ENCODE measurements around the gene MAP2K2. TPM values are rescaled to one million over a fixed set of nuclear protein-coding genes. Genes with fewer than 3 reads are reported as not detected.

Gene MAP2K2
- total RNA-seq, 1 experiment from 2014 or later: 84.3 TPM

GRCh38 chr19:4099041-4099764 is 24.7 kb downstream of the MAP2K2 start:
- DNase-seq (ENCODE audit: low spot score): no peak

- no peak for DNase-seq (ENCODE audit: low spot score)
These were observed 25.4 kb downstream of the MAP2K2 start for GRCh38 chr19:4098493-4098892.

DNA sequence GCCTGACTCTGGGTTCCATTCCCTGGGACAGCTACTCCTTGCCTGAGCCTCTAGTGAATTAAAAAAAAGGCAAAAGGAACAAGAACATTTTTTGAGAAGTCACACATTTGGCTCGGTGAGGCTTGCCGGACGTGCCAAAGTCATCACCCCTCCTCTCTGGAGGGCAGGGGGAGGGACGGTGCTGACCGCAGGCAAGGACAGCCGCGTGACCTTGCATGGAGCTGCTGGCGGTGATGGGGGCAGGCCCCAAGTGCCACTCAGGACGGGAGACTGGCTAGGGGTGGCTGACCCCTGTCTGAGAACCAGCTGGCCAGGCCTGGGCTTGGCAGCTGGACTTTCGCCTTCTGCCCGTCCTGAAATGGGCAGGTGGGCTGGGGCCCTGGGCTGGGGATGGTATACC is 26.4 kb downstream of the MAP2K2 start:
- DNase-seq (ENCODE audit: low spot score): no peak

- DNase-seq (ENCODE audit: low spot score): no peak
These were observed 27.7 kb downstream of the MAP2K2 start for GRCh38 chr19:4096049-4096892.

DNA sequence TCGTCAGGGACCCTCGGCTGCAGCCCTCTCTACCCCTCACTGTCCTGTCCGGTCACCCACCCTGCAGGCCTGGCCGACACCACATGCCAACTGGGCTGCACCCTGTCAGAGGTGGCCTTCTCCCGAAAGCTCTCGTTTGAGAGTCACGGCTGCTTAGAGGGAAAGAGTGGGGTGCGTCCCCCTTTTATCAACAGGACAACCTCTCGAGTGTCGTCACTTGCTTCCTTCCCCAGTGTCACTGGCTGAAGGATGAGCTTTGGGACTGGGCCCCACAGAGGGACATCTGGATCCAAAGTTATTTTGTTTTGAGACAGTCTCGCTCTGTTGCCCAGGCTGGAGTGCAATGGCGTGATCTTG is 28.5 kb downstream of the MAP2K2 start:
- no peak for DNase-seq (ENCODE audit: low spot score)

GRCh38 chr19:4094761-4095487 is 29.0 kb downstream of the MAP2K2 start:
- DNase-seq (ENCODE audit: low spot score): no peak

GRCh38 chr19:4094291-4094690 is 29.6 kb downstream of the MAP2K2 start:
- DNase-seq (ENCODE audit: low spot score): no peak

DNA sequence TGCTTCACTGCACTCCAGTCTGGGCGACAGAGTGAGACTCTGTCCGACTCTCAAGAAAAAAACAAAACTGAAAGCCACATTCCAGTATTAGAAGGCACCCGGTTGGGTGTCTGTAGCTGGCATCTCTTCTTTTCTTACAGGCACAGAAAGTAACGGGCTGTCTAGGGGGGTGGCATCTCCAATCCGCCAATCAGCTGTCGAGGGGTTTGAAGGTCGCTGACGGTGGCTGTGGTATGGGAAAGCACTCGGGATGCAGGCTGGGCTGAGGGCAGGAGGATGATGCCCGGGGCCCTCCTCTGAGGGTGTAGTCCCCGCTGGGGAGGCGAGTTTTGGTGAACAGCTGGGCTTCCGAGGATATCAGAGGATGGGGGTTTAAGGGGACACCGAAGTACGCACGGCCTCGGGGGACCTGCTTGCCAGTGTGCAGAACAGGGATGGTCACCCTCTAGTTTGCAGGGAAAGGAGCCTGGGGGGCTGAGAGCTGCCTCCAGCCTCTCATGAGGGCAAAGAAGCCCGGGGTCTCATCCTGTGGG is 30.2 kb downstream of the MAP2K2 start:
- no peak for DNase-seq (ENCODE audit: low spot score)

DNA sequence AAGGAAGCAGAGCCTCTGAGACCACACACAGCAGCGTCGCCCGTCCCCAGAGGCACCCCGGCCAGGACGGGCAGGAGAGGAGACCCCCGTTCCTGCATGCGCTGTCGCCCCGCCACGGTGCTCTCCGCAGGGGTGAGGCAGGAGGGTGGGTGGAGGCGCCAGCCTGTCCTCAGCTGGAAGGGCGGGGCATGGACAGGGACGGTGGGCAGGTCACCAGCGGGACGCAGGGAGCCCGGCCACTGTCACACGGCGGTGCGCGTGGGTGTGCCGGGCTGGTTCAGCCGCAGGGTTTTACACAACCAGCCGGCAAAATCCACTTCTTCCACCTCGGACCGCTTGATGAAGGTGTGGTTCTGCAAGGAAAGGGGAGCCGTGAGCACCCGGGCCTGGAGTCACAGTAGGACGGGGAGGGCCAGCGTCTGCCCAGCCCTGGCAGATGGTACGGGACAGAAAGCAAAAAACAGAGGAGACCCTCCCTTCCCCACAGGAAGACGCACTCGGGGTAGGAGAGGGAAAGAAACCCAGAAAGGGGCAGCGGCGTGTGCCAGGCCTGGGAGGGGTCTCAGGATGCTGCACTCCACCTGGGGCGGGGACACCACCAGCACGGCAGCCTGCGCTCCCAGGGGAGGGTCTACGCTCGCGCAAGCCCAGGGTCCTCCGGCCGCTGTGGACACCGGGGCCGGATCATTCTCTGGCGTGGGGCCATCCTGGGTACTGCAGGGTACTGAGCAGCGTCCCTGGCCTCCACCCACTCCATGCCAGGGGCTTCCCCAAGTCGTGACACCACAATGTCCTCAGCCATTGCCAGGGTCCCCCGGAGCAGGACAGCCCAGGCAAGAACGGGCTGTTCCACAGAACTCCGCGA is 33.3 kb downstream of the MAP2K2 start:
- no peak for DNase-seq (ENCODE audit: low spot score)

DNA sequence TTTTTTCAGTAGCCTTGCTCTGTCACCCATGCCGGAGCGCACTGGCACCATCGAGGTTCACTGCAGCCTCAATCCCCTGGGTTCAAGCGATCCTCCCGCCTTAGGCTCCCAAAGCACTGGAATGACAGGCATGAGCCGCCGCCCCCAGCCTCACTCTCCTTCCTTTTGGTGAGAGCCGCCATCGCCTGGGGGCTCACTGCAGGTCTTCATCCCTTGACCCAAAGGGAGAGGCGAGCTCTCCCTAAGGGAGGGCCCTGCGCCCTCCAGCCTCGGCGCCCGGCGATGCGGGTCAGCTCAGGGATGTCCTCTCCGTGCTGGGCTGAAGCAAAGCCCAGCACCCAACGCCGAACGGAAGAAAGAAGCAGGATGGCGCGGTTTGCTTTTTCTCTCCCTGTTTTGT is 34.0 kb downstream of the MAP2K2 start:
- no peak for DNase-seq (ENCODE audit: low spot score)

DNA sequence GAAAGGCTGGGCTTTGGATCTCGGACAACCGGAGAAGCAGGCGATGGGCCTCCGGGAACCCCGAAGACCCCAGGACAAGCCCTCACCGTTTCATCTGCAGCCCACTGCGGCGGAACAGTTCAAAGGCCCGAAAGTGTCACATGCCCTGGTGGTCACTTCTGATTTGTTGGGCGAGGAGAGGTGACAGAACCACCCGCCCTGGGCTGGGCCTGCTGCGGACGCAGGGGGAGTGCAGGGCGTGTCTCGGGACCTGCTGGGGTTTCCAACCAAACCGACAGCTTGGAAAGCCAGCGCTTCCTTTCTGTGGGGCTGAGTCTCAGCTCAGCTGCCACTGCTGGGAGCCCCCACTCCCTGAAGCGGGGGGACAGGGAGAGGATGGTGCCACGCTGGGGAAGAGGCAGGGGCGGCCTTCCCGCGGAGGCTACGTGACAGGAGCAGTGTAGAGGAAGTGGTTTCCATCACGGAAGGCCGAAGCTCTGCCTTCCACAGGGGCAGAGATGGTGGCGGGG is 34.5 kb downstream of the MAP2K2 start:
- no peak for DNase-seq (ENCODE audit: low spot score)

DNA sequence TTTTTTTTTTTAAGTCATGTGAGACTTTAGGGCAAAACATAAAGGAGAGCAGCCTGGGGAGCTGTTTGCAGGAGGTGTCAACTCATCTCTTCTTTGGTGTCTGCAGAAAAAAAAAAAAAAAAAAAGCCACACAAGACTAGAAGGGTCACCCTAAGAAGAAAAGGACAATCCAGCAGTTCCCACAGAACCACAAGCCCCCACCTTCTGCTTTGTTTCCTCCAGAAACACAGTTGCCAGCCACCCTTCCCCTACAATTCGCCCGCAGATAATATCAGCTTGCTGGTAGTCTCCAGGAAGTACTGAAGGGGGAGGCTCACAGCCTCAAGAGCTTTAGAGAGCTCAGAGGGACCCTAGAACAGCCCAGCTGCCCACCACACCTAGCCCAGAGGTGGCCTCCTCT is 34.9 kb downstream of the MAP2K2 start:
- DNase-seq (ENCODE audit: low spot score): no peak

DNA sequence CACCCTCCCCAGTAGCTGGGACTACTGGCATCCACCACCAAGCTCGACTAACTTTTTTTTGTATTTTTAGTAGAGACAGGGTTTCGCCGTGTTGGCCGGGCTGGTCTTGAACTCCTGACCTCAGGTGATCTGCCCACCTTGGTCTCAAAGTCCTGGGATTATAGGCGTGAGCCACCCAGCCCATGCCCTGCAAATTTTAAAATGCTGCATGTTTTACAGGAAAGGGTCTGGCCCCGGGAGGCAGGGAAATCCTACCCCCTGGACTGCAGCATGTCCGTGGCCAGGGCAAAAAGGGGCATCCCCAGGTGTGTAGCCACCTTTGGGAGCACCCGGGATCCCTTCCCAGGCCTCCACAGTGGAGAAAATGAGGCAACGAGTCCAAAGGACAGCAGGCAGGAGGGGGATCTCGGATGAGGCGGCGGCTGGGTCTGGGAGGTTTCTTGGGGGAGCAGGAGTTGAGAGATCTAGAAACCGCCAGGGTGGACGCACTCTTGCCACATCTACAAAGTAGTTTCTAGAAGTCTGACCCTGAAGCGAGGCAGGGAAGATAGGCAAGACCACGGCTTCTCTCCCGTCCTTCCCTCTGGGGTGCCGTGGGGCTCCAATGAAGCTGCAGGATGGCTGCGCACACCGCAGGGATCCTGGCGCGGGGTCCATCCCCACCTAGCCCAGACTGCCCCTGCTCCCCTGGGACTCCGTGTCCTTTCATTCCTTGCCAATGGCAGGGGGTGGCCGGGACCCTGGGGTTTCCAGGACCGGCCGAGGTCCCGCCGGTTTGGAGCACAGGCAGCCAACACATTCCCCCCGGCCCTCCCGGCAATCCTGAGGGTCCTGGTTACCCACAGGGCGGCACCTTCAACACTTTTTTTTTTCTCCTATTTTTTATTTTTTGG is 35.9 kb downstream of the MAP2K2 start:
- DNase-seq (ENCODE audit: low spot score): no peak

- no peak for DNase-seq (ENCODE audit: low spot score)
These were observed 37.5 kb downstream of the MAP2K2 start for GRCh38 chr19:4086411-4086867.

DNA sequence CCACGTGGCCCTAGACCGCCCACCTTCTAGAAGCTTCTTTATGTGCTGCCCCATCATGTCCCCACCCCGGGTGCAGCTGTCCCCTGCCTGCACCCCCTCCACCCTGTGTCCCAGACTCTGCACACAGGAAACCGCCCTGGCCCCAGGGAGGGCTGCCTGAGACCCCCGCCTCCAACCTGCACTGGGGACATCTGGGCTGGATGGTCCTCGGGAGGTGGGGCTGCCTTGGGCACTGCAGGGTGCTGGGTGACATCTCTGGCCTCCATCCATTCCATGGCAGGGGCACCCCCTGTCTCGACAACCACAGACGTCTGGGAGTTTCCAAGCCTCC is 39.4 kb downstream of the MAP2K2 start:
- no peak for DNase-seq (ENCODE audit: low spot score)

GRCh38 chr19:4083677-4084546 is 40.0 kb downstream of the MAP2K2 start:
- no peak for DNase-seq (ENCODE audit: low spot score)

GRCh38 chr19:4082172-4082571 is 41.8 kb downstream of the MAP2K2 start:
- no peak for DNase-seq (ENCODE audit: low spot score)

DNA sequence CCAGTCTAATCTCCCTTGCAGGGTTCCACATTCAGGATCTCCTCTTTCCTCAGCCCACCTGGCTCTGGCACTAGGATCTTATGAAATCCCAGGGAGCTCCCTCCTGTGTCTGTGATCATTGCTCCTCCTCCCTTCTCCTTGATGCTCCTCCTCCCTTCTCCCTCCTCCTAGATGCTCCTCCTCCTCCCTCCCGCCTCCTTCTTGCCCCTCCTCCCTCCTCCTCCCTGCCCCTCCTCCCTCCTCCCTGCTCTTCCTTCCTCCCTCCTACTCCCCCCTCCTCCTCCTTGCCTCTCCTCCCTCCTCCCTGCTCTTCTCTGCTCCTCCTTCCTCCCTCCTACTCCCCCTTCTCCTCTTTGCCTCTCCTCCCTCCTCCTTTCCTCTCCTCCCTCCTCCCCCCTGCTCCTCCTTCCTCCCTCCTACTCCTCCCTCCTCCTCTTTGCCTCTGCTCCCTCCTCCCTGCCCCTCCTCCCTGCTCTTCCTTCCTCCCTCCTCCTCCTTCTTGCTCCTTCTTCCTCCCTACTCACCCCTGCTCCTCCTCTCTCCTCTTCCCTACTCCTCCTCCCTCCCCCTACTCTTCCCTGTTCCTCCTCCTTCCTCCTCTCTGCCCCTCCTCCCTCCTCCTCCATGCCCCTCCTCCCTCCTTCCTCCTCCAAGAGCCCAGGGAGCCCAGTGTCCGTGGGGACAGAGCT is 42.3 kb downstream of the MAP2K2 start:
- no peak for DNase-seq (ENCODE audit: low spot score)

- DNase-seq (ENCODE audit: low spot score): no peak
These were observed 43.4 kb downstream of the MAP2K2 start for GRCh38 chr19:4080473-4080872.
